GM21723 (cell line): ENCODE data around the gene ANKRD40.
"Not testable (repeated sequence)": the region's sequence is repeated elsewhere in the genome, so short reads cannot be mapped to it uniquely, and the experiment has no call there.

Source experiments
- ATAC-seq: cut with Tn5 transposase; IDR thresholded peaks from one replicate; pipeline ENCODE4 v1.9.1; 2021; ENCODE audit warnings: mild to moderate bottlenecking, moderate library complexity; ENCODE audit not compliant: unreplicated experiment

The ANKRD40 gene

GRCh38 chr17:50715471-50715870 is 7.8 kb upstream of the ANKRD40 start:
- ATAC-seq, result no peak

GRCh38 chr17:50712641-50713040 is 4.9 kb upstream of the ANKRD40 start:
- no peak for ATAC-seq

GRCh38 chr17:50710650-50711049 is 2.9 kb upstream of the ANKRD40 start:
- no peak for ATAC-seq

- no peak for ATAC-seq
These were observed 2.3 kb upstream of the ANKRD40 start for GRCh38 chr17:50710025-50710424.

GRCh38 chr17:50709053-50709452 is 1.3 kb upstream of the ANKRD40 start:
- ATAC-seq, result not testable (repeated sequence)

GRCh38 chr17:50708050-50709000 is 611 bp upstream of the ANKRD40 start:
- no peak for ATAC-seq

- ATAC-seq, result no peak
These were observed 4.6 kb downstream of the ANKRD40 start for GRCh38 chr17:50703162-50703561.

GRCh38 chr17:50699410-50699809 is 8.3 kb downstream of the ANKRD40 start:
- no peak for ATAC-seq

- no peak for ATAC-seq
These were observed 9.9 kb downstream of the ANKRD40 start for GRCh38 chr17:50697663-50698272.

- ATAC-seq, result no peak
These were observed 10.7 kb downstream of the ANKRD40 start for GRCh38 chr17:50697062-50697461.

- ATAC-seq, result no peak
These were observed 11.3 kb downstream of the ANKRD40 start for GRCh38 chr17:50696365-50696879.

GRCh38 chr17:50693036-50693682 is 14.6 kb downstream of the ANKRD40 start:
- ATAC-seq, result no peak

- ATAC-seq, result no peak
These were observed 15.2 kb downstream of the ANKRD40 start for GRCh38 chr17:50692448-50693035.

- no peak for ATAC-seq
These were observed 15.9 kb downstream of the ANKRD40 start for GRCh38 chr17:50691550-50692447.

GRCh38 chr17:50690887-50691549 is 16.7 kb downstream of the ANKRD40 start:
- no peak for ATAC-seq

- ATAC-seq, result no peak
These were observed 17.5 kb downstream of the ANKRD40 start for GRCh38 chr17:50689956-50690886.

GRCh38 chr17:50689251-50689650 is 18.5 kb downstream of the ANKRD40 start:
- no peak for ATAC-seq

- ATAC-seq, result no peak
These were observed 19.5 kb downstream of the ANKRD40 start for GRCh38 chr17:50688245-50688644.
